MCF 10A (cell line): ENCODE measurements around the gene NECAB3. TPM values are rescaled to one million over a fixed set of nuclear protein-coding genes. Genes with fewer than 3 reads are reported as not detected.

Experiments used
- BruUV-seq: library from RNA; stranded (reverse); fragments of 400-500 nt; replicated peaks from 2 replicates; lab custom pipeline; 2021; lab: Mats Ljungman, UMichigan
- CTCF ChIA-PET: fragments of 300-600 bp; sonication (Branson Sonifier 250); formaldehyde crosslinking; extraction: SDS; loops from one replicate; lab custom pipeline; 2021; ENCODE audit warnings: antibody characterized with exemption, inconsistent platforms; lab: Yijun Ruan, JAX
- POLR2A ChIA-PET: fragments of 300-600, 350-650 bp; sonication (Branson Sonifier 250); formaldehyde crosslinking; extraction: SDS; loops from one replicate; lab custom pipeline; 2020; ENCODE audit warnings: antibody characterized with exemption, inconsistent platforms; lab: Yijun Ruan, JAX
- DNase-seq: peaks from one replicate; pipeline ENCODE4 v3.0.0-alpha.2; 2018; ENCODE audit not compliant: unreplicated experiment
- H3K27ac Mint-ChIP-seq: one replicate; pipeline ENCODE4 v1.8.0; 2022; ENCODE audit warnings: mild to moderate bottlenecking, low read depth, mixed read lengths; ENCODE audit not compliant: unreplicated experiment
- H3K27me3 Mint-ChIP-seq: one replicate; pipeline ENCODE4 v1.8.0; 2022; ENCODE audit warnings: mixed read lengths; ENCODE audit not compliant: insufficient read depth, unreplicated experiment
- H3K36me3 Mint-ChIP-seq: one replicate; pipeline ENCODE4 v1.8.0; 2022; ENCODE audit warnings: mild to moderate bottlenecking, moderate library complexity, mixed read lengths; ENCODE audit not compliant: insufficient read depth, unreplicated experiment
- H3K4me1 Mint-ChIP-seq: one replicate; pipeline ENCODE4 v1.8.0; 2022; ENCODE audit warnings: mixed read lengths; ENCODE audit not compliant: insufficient read depth, unreplicated experiment
- H3K4me3 Mint-ChIP-seq: one replicate; pipeline ENCODE4 v1.8.0; 2022; ENCODE audit warnings: mild to moderate bottlenecking, moderate library complexity, mixed read lengths; ENCODE audit not compliant: unreplicated experiment
- H3K9me3 Mint-ChIP-seq: one replicate; pipeline ENCODE4 v1.8.0; 2022; ENCODE audit warnings: mixed read lengths; ENCODE audit not compliant: unreplicated experiment
- CTCF ChIP-seq: fragments of 200-600 bp; IDR thresholded peaks from one replicate; pipeline ENCODE4 v1.8.0; 2022; ENCODE audit warnings: antibody characterized with exemption, mild to moderate bottlenecking; ENCODE audit not compliant: unreplicated experiment
- intact Hi-C: fragments of 100-400 bp; cut with micrococcal nuclease; formaldehyde crosslinking; loops from 2 replicates; pipeline ENCODE4 v1.14.1; 2022
- total RNA-seq: library from RNA; stranded (reverse); gene quantifications from 2 replicates; pipeline ENCODE4 v1.2.3, GENCODE V29; 2022

NECAB3 gene
- total RNA-seq, 1 experiment from 2014 or later: 15.1 TPM

- POLR2A ChIA-PET: interaction anchor here (1.3 kb wide), 1 partner anchor 11 kb away, joined by 3 read pairs; the partner anchor contains the start of gene ACTL10
- no peak overlapping the region for H3K27ac Mint-ChIP-seq
- CTCF ChIA-PET: interaction anchor here (0.6 to 3.7 kb wide), 3 partner anchors 9 to 115 kb away, joined by 3 to 19 read pairs (median 6); partner anchors contain the start of gene ACTL10
These were observed 2.7 kb upstream of the NECAB3 start for GRCh38 chr20:33676652-33677645.

GRCh38 chr20:33676121-33676520 lies 1.9 kb upstream of the NECAB3 start:
- no peaks in the 10 kb centered on the region for H3K36me3 Mint-ChIP-seq
- ChIA-PET POLR2A (interaction anchor here (0.8 to 1.9 kb wide), 3 partner anchors 135 to 275 kb away, joined by 3 to 7 read pairs (median 3); partner anchors contain the start of genes CBFA2T2, CDK5RAP1 and CHMP4B), CTCF (interaction anchor here (3.7 kb wide), 1 partner anchor 8 kb away, joined by 19 read pairs; the partner anchor contains the start of gene ACTL10)
- no peak overlapping the region for H3K27ac Mint-ChIP-seq
- no peak overlapping the region for H3K4me3 Mint-ChIP-seq
- intact Hi-C loops: no loop called here
- no TSS peak for BruUV-seq
- DNase-seq: no peak
- H3K9me3 Mint-ChIP-seq: no peaks in the 10 kb centered on the region
- TF ChIP-seq CTCF: no peak
- H3K27me3 Mint-ChIP-seq: no peaks in the 10 kb centered on the region
- peaks cover 19% of the 10 kb centered on the region for H3K4me1 Mint-ChIP-seq

More at GRCh38 chr20:33676652-33677645, 2.7 kb upstream of the NECAB3 start:
- Mint-ChIP-seq H3K4me3 (no peak overlapping the region), H3K36me3 (no peaks in the 10 kb centered on the region), H3K9me3 (no peaks in the 10 kb centered on the region), H3K27me3 (no peaks in the 10 kb centered on the region), H3K4me1 (peaks cover 19% of the 10 kb centered on the region)
- no peak for TF ChIP-seq CTCF
- BruUV-seq: no TSS peak
- intact Hi-C loops: no loop called here
- no peak for DNase-seq

GRCh38 chr20:33675136-33675959 lies 1.1 kb upstream of the NECAB3 start:
- DNase-seq: no peak
- Mint-ChIP-seq H3K27me3 (no peaks in the 10 kb centered on the region), H3K36me3 (no peaks in the 10 kb centered on the region), H3K9me3 (no peaks in the 10 kb centered on the region), H3K4me1 (peaks cover 19% of the 10 kb centered on the region), H3K27ac (no peak overlapping the region), H3K4me3 (peak overlapping the region; percentile 97)
- POLR2A ChIA-PET: interaction anchor here (0.8 to 1.9 kb wide), 7 partner anchors 9 to 274 kb away, joined by 3 to 9 read pairs (median 3); partner anchors contain the start of genes ACTL10, CBFA2T2, CDK5RAP1 and CHMP4B
- CTCF ChIA-PET: interaction anchor here (0.5 to 3.7 kb wide), 5 partner anchors 8 to 431 kb away, joined by 3 to 19 read pairs (median 3); partner anchors contain the start of gene ACTL10
- TF ChIP-seq CTCF: no peak
- BruUV-seq: no TSS peak
- intact Hi-C loops: no loop called here
